ENCODE data around the gene REEP3. TPM values are rescaled to one million over a fixed set of nuclear protein-coding genes. Genes with fewer than 3 reads are reported as not detected.

REEP3 gene
- total RNA-seq, 3 donors from 2014 or later (not counting 1 experiment from before 2014, with no cell fraction given): 4.6 to 10.2 (median 8.3) TPM

DNA sequence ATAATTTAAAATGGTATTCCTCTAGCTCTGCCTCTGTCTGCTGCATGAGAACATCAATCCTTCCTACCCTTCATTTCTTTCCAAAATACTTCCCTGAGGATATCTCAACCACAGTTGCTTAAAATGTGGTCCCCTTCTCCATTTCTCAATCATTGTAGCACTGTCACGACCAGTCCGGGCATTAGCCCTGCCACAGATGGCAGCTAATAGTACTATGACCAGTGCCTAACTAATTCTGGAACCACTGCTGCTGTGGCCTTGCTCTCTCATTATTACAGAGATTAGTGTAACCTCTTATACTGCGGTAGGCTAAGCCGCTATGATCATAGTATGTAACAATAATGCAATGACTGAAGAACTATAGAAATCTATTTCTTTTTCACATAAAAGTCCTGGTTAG lies 66.0 kb downstream of the REEP3 start:
- Histone ChIP-seq H3K27ac (ENCODE audit: low read length) (no peak overlapping the region), H3K4me1 (ENCODE audit: control insufficient read depth, insufficient read depth, low read length) (no peaks in the 10 kb centered on the region), H3K9me3 (ENCODE audit: control insufficient read depth, insufficient read depth, low read length) (no peaks in the 10 kb centered on the region), H3K36me3 (ENCODE audit: control insufficient read depth, insufficient read depth, low read length) (no peaks in the 10 kb centered on the region), H3K4me3 (ENCODE audit: low read length) (no peak overlapping the region), H3K27me3 (ENCODE audit: control insufficient read depth, insufficient read depth, low read length) (no peaks in the 10 kb centered on the region)
- Mint-ChIP-seq H3K27me3 (ENCODE audit: low read depth in 2 of 2) (no peaks in the 10 kb centered on the region), H3K36me3 (no peaks in the 10 kb centered on the region), H3K4me1 (no peaks in the 10 kb centered on the region), H3K27ac (no peak overlapping the region), H3K4me3 (no peak overlapping the region), H3K9me3 (no peaks in the 10 kb centered on the region)
- 97% methylated on average over 4 of the region's 4 CpGs for WGBS (ENCODE audit: insufficient coverage)
- DNase-seq (no peak), ATAC-seq (no peak)
- TF ChIP-seq, protein P1, sequence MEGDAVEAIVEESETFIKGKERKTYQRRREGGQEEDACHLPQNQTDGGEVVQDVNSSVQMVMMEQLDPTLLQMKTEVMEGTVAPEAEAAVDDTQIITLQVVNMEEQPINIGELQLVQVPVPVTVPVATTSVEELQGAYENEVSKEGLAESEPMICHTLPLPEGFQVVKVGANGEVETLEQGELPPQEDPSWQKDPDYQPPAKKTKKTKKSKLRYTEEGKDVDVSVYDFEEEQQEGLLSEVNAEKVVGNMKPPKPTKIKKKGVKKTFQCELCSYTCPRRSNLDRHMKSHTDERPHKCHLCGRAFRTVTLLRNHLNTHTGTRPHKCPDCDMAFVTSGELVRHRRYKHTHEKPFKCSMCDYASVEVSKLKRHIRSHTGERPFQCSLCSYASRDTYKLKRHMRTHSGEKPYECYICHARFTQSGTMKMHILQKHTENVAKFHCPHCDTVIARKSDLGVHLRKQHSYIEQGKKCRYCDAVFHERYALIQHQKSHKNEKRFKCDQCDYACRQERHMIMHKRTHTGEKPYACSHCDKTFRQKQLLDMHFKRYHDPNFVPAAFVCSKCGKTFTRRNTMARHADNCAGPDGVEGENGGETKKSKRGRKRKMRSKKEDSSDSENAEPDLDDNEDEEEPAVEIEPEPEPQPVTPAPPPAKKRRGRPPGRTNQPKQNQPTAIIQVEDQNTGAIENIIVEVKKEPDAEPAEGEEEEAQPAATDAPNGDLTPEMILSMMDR (IDR thresholded peaks at IDR 0.05): no peak
- intact Hi-C loops (cut with micrococcal nuclease): no loop called here

DNA sequence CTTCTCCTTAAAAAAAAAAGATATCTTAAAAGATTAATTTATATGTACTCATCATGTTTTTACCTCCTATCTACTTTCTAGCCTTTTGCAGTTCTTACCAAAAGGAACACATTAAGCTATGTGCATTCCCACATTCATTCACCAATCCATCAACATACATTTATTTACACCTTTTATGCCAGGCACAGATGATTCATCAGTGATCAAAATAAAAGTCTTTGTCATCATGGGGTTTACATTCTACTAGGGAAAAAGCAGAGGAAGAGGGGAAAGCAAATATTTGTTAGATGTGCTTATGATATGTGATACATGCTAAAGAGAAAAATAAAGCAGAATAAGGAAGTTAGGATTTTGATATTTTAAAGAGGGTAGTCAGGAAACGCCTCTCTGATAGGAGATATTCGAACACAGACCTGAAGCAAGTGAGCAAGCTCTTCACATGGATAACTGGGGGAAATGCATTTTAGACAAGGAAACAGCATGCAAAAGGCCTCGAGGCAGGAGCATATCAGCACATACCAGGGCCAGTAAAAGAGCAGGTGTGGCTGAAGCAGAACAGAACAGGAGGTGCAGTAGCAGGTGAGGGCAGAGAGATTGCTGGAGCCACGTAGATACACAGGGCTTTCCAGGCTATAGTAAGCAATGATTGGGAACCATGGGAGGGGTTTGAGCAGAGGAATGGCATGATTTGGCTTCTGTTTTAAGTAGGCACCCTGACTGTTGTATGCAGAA lies 67.4 kb downstream of the REEP3 start:
- Histone ChIP-seq H3K36me3 (ENCODE audit: control insufficient read depth, insufficient read depth, low read length) (no peaks in the 10 kb centered on the region), H3K27me3 (ENCODE audit: control insufficient read depth, insufficient read depth, low read length) (no peaks in the 10 kb centered on the region), H3K27ac (ENCODE audit: low read length) (no peak overlapping the region), H3K9me3 (ENCODE audit: control insufficient read depth, insufficient read depth, low read length) (no peaks in the 10 kb centered on the region), H3K4me3 (ENCODE audit: low read length) (no peak overlapping the region), H3K4me1 (ENCODE audit: control insufficient read depth, insufficient read depth, low read length) (no peaks in the 10 kb centered on the region)
- Mint-ChIP-seq H3K9me3 (no peaks in the 10 kb centered on the region), H3K27me3 (ENCODE audit: low read depth in 2 of 2) (no peaks in the 10 kb centered on the region), H3K36me3 (no peaks in the 10 kb centered on the region), H3K4me3 (no peak overlapping the region), H3K27ac (no peak overlapping the region), H3K4me1 (no peaks in the 10 kb centered on the region)
- WGBS (ENCODE audit: insufficient coverage): 75% methylated on average over 4 of the region's 4 CpGs
- ATAC-seq (no peak), DNase-seq (no peak)
- TF ChIP-seq, protein P1 (IDR thresholded peaks at IDR 0.05): no peak
- intact Hi-C loops (cut with micrococcal nuclease): no loop called here

DNA sequence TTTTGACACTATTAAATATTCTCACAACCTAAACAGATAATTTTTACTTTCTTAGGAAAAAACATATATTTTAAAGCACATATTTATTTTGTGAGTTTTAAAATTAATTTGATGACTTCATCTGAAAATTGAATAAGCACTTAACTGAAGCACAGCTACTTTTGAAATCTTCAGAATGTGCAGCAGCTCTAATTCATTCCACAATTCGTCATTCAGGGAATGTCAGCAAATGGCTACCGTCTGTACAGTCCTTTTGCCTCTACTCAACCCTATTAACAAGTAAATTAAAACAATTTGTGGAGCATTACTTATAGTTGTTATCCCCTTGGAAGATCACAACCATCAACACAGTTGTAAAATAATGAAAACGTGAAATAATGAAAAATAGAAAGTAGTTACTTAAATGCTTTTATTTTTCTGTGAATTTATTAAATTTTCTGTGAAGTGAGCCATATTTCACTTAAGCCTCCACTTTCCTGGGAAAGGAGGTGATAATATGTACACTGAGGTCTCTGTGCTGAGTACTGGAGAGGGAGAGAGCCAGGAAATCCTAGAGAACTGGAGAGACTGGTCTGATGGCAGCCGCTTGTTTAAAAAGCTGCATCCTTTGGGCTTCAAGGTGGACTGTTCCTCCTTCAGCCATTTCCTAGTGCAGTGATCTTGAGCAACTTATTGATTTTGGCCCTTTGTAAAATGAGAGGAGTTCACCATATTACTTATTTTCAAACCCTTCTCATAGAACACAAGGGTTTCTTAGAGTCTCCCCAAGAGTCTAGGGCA lies 70.6 kb downstream of the REEP3 start:
- intact Hi-C loops (cut with micrococcal nuclease): no loop called here
- H3K9me3 Mint-ChIP-seq: no peaks in the 10 kb centered on the region
- no peak overlapping the region for H3K27ac ChIP-seq (ENCODE audit: low read length)
- no peak overlapping the region for H3K4me3 Mint-ChIP-seq
- no peaks in the 10 kb centered on the region for H3K27me3 Mint-ChIP-seq (ENCODE audit: low read depth in 2 of 2)
- peaks cover 6% of the 10 kb centered on the region for H3K36me3 ChIP-seq (ENCODE audit: control insufficient read depth, insufficient read depth, low read length)
- H3K27me3 ChIP-seq (ENCODE audit: control insufficient read depth, insufficient read depth, low read length): no peaks in the 10 kb centered on the region
- H3K36me3 Mint-ChIP-seq: no peaks in the 10 kb centered on the region
- TF ChIP-seq, protein P1 (IDR thresholded peaks at IDR 0.05): no peak
- H3K9me3 ChIP-seq (ENCODE audit: control insufficient read depth, insufficient read depth, low read length): no peaks in the 10 kb centered on the region
- no peak overlapping the region for H3K27ac Mint-ChIP-seq
- ATAC-seq: no peak
- H3K4me3 ChIP-seq (ENCODE audit: low read length): no peak overlapping the region
- DNase-seq: no peak
- no peaks in the 10 kb centered on the region for H3K4me1 Mint-ChIP-seq
- no peaks in the 10 kb centered on the region for H3K4me1 ChIP-seq (ENCODE audit: control insufficient read depth, insufficient read depth, low read length)
- WGBS (ENCODE audit: insufficient coverage): 92% methylated on average over 3 of the region's 4 CpGs
